HG03196 (cell line): ENCODE results near the gene HASPIN.

ENCODE experiments used
- ATAC-seq: cut with Tn5 transposase; IDR thresholded peaks from one replicate; pipeline ENCODE4 v1.9.1; 2021; ENCODE audit not compliant: unreplicated experiment

The HASPIN gene

DNA sequence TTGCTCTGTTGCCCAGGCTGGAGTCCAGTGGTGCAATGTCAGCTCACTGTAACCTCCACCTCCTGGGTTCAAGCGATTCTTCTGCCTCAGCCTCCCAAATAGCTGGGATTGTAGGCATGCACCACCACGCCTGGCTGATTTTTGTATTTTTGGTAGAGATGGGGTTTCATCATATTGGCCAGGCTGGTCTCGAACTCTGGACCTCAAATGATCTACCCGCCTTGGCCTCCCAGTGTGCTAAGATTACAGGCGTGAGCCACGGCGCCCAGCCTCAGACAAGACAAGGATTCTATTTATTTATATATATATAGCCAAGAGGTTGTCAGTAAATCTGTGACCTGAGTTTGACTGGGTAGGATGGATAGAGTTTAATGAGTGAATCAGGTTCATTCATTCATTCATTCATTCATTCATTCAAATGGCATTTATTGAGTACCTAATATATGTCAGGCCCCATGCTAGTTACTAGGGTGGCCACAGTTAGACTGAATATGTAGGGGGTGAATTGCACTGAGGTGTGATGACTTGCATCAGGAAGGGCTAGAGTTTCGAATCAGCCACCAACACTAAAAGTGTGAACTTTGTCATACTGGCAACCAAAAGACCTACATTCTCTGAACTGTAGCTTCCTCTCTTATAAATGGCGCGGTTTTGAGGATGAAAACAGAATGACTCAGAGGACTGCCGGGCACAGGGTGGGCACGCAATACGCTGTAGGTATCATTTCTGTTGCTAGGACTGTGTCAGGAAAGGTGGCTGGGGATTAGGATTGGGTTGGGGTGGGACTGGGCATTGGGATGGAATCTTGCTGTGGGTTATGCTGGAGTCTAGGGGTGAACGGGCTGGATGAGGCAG, 39.4 kb downstream of the HASPIN start:
- ATAC-seq, result peak; percentile 74

DNA sequence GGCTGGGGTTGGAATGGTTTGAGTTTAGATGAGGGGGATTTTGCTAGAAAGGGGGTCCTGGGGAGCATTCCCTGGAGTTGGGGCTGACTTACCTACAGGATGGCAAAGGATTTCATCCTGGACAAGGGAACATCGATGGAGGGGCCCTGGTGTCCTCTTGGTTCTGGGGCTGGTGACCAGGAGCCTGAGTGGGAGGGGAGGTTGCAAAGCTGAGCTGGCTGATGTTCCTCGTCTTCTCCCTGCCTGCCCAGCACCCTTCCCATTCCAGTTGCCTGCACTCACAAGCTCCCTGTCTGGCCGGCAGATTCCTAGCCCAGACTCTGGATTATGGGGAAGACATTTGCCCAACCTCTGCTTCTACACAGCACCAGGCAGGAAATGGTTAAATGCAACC, 40.1 kb downstream of the HASPIN start:
- no peak for ATAC-seq

DNA sequence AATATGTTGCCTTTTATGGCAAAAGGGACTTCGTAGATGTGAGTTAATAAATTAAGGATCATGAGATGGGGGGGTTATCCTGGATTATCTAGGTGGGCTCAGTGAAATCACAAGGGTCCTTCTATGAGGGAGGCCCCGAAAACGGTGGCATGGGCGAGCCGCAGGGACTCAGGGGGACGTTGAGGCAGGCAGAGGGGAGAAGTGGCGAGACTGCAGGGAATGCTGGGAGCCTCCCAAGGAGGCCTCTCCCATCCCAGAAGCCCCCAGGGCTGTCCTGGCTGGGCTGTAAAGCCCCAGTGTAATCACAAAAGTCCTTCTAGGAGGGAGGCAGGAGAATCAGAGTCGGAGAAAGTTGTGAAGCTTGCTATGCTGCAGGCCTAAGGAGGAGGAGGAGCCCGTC, 42.3 kb downstream of the HASPIN start:
- no peak for ATAC-seq

DNA sequence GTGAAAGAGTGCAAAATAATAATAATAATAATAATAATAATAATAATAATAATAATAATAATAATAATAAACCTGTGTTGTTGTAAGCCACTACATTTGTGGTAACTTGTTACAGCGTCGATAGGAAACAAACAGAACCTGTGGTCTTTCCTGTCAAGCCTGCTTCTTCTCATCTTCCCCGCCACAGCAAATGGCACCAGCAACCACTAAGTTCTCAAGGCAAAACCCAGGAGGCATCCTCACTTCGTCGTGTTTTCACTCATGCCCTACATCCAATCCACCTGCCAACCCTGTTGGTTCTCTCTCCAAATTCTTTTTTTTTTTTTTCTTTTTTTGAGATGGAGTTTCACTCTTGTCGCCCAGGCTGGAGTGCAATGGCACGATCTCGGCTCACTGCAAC, 43.1 kb downstream of the HASPIN start:
- no peak for ATAC-seq

DNA sequence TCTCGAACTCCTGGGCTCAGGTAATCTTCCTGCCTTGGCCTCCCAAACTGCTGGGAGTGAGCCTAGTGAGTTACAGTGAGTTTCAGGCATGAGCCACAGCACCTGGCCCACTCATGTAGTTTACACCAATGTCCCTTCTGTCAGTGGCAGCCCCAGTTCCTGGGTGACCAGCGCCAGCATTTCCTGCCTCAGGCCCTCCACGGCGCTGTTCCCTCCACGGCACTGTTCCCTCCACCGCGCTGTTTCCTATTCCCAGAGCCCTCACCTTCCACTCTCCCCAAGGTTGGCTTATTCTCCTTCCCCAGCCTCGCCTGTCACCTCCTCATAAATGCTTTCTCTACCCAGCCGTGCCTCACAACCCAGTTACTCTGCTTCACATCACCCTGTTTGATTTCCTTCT, 44.6 kb downstream of the HASPIN start:
- no peak for ATAC-seq

DNA sequence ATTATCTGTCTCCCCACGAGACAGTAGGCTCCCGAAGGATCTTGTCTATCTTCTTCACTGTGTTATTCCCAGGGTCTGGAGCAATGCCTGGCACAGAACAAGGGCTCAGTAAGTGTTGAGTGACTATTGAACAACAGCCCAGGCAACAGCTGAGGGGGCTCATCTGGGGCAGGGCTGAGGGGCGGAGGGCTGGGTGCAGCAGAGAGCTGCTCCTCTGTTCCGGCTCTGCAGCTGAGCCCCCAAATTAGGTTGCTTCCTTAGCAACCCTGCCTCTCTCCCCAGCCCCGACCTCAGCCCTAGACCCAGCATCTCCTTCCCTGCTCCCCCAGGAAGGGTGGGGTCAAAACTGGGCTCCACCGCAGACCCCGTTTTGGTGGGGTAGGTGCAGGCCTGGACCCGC, 45.1 kb downstream of the HASPIN start:
- ATAC-seq, result no peak

DNA sequence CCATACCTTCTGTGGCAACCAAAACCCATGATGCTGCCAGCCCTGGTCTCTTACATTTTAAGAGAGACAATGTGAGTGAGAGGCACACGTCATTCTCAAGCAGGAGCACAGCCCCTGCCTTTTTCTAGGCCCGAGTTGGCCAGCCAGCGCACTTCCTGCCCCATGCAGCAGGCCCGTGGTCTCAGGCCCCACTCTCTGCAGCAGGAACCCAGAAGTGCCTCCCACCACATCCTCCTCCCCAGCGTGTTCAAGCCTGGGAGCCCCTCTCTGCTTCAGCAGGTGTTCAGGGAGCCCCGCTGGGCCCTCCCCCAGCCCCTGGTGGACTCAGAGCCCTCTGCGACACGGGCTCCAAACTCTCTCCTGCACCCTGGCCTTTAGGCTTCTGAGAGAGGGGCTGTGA, 46.8 kb downstream of the HASPIN start:
- ATAC-seq, result no peak

DNA sequence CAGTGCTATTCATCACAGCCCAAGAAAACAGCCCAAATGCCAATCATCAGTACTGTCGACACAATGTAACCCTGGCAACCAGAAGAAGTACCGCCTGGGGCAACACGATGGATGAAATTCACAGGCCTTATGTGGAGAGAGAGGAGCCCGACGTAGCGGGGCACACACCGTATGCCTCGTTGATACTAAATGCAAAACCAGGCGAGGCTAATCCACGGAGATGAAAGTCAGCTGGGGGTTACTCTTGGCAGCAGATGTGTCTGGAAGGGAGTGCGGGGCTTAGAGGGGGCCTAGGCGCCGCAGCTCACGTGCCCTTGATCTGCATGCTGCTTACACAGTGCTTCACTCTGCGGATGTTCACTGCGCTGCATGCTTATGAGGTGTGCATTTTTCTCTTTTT, 47.4 kb downstream of the HASPIN start:
- no peak for ATAC-seq

DNA sequence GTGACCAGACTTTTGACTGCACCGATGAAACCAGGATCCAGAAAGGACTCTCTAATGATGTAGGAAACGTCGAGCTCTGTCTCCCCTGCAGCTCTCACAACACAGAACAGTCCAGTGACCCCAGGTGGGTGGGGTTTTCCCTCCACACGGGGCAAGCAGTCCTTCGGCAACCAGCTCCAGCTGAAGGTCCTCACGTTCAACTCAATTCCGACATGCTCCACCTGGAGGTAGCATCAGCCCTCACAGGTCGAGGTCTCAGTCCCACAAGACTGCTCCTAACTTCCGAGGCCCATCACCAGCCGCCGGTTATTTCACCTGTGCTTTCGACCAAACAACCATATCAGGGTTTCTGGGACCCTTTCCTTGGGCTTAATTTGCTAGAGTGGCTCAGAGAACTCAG, 49.1 kb downstream of the HASPIN start:
- no peak for ATAC-seq

DNA sequence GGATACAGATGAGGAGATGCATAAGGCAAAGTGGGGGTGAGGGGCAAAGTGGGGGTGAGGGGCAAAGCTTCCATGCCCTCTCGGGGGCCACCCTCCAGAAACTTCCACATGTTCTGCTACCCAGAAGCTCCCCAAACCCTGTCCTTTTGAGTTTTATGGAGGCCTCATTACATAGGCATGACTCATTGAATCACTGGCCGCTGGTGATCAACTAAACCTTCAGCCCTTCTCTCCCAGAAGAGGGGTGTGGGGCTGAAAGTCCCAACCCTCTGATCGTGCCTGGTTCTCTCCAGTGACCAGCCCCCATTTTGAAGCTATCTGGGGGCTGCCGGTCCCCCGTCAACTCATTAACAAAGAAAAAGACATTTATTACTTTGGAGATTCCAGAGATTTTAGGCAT, 49.8 kb downstream of the HASPIN start:
- ATAC-seq, result no peak

DNA sequence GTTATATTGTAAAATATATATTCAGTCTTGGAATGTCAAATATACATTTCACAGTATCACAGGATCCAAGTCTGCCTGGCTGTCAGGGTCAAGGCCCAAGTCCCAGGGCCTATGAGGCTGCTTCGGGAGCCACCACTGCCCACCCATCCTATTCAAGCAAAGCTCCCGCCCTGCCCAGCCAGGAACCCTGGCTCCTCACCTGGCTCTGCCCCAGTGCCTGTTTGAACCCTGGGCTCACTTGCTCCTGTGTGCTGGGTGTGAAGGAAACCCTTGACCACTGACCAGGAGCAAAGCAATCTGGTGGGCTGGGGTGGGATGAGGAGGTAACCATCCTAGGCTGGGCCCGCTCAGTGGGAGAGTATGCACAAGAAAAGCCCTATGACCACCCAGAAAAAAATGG, 50.3 kb downstream of the HASPIN start:
- no peak for ATAC-seq
